ENCODE measurements around the gene PAX2. TPM values are rescaled to one million over a fixed set of nuclear protein-coding genes. Genes with fewer than 3 reads are reported as not detected.

Gene PAX2
- total RNA-seq, 4 donors from 2014 or later, result not detected

DNA sequence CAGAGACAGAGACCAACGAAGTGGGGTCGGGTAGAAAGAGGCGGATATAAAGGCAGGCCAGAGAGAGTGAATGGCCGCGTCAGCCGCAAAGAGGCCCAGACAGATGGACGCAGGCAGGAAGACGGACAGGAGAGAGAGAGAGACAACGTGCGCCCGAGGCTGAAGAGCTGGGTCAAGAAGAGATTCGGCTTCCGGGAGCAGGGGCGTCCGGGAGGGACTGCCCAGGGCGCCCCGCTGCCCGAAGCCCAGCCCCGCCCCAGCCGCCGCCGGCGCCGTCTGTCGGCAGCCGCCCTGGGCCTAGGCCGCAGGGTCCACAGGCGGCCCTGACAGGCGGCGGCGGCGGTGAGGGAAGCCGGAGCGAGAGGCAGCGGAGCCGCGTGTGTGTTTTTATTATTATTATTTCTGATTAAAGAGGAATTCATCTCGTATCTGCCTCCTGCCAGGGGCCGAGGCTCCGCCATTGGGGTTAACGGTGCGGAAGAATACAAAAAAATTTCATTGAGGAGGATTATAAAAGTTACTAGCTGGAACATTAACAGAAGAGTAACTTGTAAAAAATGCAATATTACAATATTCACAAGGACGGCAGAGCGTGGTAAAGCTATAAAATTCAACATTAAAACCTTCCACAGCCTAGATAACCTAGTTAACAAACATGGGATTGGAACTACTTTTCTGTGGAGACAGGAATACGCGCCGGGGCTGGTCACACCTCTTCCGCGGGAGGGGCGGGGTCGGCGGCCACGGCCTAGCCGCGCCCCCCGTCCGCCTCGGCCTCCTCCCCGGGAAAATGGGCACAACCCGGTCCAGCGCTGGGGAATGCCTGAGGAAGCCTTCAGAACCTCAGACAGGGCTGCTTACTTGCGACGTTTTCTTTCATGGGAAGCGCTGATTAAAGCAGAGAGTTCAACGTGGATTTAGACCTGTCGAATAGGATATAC is 29.7 kb upstream of the PAX2 start:
- H3K4me3 ChIP-seq, result peak overlapping the region in 1 of 2 donors; percentile 34
- 6 to 22% methylated on average over 23 to 32 of the region's 66 CpGs for WGBS, 2 donors (ENCODE audit: low coverage in 1 of 2)
- no peak for ATAC-seq

DNA sequence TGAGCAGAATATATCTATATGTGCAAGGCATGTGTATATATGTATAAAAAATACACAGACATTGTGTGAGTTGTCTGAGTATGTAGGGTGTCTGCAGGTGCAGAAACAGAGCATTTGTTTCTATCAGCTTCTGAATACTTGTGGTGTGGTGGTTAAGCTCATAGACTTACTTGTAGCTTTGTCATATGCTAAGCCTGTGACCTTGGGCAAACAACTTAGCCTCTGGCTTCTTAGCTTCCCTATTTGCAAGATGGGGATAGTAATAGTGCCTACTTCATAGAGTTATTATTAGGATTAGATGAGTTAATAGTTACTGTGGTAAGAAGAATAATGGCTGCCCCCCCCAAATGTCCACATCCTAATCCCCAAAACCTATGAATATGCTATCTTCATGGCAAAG is 28.2 kb upstream of the PAX2 start:
- no peak for TF ChIP-seq POLR2A (IDR thresholded peaks at IDR 0.05)
- peaks cover 0 to 19% (median 0%) of the 10 kb centered on the region in 3 donors for H3K4me1 ChIP-seq
- H3K36me3 ChIP-seq, result no peaks in the 10 kb centered on the region
- no peak overlapping the region for H3K27ac ChIP-seq
- H3K9me3 ChIP-seq, result no peaks in the 10 kb centered on the region
- no peak overlapping the region for H3K4me3 ChIP-seq
- peaks cover 100% of the 10 kb centered on the region for H3K27me3 ChIP-seq
- ATAC-seq, result no peak

More for the DNA sequence above, 29.7 kb upstream of the PAX2 start:
- Histone ChIP-seq H3K36me3 (no peaks in the 10 kb centered on the region), H3K27me3 (peaks cover 100% of the 10 kb centered on the region), H3K4me1 (peaks cover 0 to 19% (median 0%) of the 10 kb centered on the region in 3 donors), H3K27ac (no peak overlapping the region), H3K9me3 (no peaks in the 10 kb centered on the region)
- no peak for TF ChIP-seq POLR2AphosphoS5 (IDR thresholded peaks at IDR 0.05)
- no peak for TF ChIP-seq EP300 (IDR thresholded peaks at IDR 0.05)
- TF ChIP-seq POLR2A (IDR thresholded peaks at IDR 0.05), result no peak
- TF ChIP-seq, protein P1, sequence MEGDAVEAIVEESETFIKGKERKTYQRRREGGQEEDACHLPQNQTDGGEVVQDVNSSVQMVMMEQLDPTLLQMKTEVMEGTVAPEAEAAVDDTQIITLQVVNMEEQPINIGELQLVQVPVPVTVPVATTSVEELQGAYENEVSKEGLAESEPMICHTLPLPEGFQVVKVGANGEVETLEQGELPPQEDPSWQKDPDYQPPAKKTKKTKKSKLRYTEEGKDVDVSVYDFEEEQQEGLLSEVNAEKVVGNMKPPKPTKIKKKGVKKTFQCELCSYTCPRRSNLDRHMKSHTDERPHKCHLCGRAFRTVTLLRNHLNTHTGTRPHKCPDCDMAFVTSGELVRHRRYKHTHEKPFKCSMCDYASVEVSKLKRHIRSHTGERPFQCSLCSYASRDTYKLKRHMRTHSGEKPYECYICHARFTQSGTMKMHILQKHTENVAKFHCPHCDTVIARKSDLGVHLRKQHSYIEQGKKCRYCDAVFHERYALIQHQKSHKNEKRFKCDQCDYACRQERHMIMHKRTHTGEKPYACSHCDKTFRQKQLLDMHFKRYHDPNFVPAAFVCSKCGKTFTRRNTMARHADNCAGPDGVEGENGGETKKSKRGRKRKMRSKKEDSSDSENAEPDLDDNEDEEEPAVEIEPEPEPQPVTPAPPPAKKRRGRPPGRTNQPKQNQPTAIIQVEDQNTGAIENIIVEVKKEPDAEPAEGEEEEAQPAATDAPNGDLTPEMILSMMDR (IDR thresholded peaks at IDR 0.05), result no peak

DNA sequence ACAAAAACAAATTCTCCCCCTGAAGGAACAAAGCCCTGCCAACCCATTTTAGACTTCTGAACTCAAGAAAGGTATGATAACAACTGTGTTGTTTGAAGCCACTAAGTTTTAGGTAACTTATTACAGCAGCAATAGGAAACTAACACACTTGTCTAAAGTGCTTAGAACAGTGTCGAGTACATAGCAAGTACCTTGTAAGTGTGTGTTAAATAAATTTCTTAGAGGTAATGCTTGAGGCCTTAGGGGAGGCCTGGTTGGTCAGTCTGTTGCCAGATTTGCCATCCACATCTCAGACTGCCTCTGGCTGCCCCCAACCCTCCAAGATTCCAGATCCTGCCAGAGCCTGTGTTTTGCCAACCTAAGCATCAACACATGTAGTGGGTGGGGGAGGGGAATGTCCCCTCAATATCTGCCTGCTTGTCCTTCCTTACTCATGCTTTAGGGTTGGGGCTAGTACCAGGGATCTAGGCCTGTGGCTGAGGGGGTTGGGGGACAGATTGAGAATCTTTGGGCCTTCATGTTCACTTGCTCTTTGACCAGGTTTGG is 27.1 kb upstream of the PAX2 start:
- H3K36me3 ChIP-seq, result no peaks in the 10 kb centered on the region
- no peak overlapping the region for H3K27ac ChIP-seq
- no peak for TF ChIP-seq POLR2AphosphoS5 (IDR thresholded peaks at IDR 0.05)
- TF ChIP-seq POLR2A (IDR thresholded peaks at IDR 0.05), result no peak
- H3K9me3 ChIP-seq, result no peaks in the 10 kb centered on the region
- 50% methylated on average over 1 of the region's 1 CpG; no CpG with 5 or more reads in 1 of the 2 donors for WGBS, 2 donors (ENCODE audit: low coverage in 1 of 2)
- H3K4me3 ChIP-seq, result no peak overlapping the region
- H3K4me1 ChIP-seq, result peaks cover 0 to 16% (median 0%) of the 10 kb centered on the region in 3 donors
- peaks cover 100% of the 10 kb centered on the region for H3K27me3 ChIP-seq
- no peak for ATAC-seq

DNA sequence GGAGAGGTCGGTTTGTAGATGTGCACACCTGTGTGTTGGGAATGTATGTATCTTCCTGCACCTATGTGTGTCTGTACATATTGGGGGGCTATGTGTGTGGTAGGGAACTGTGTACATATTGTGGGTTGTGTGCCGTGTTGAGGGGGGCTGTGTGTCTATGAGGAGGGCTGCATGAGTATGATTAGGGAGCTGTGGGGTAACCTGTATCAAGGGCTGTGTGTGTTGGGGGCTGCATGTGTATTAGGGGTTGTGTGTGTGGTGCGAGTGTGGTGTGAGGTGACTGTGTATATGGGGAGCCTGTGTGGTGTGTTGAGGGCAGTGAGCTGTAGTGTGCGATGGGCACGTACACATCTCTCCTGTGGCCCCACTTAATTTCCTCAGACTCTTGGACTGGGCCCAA is 22.2 kb upstream of the PAX2 start:
- H3K4me3 ChIP-seq, result no peak overlapping the region
- peaks cover 0 to 12% (median 0%) of the 10 kb centered on the region in 3 donors for H3K4me1 ChIP-seq
- no peak for ATAC-seq
- peaks cover 100% of the 10 kb centered on the region for H3K27me3 ChIP-seq
- 80 to 90% methylated on average over 3 to 4 of the region's 5 CpGs for WGBS, 2 donors (ENCODE audit: low coverage in 1 of 2)
- no peaks in the 10 kb centered on the region for H3K36me3 ChIP-seq
- H3K9me3 ChIP-seq, result no peaks in the 10 kb centered on the region
- TF ChIP-seq EP300 (IDR thresholded peaks at IDR 0.05) (no peak), POLR2AphosphoS5 (IDR thresholded peaks at IDR 0.05) (no peak)
- TF ChIP-seq, protein P1 (IDR thresholded peaks at IDR 0.05), result no peak
- no peak overlapping the region for H3K27ac ChIP-seq

DNA sequence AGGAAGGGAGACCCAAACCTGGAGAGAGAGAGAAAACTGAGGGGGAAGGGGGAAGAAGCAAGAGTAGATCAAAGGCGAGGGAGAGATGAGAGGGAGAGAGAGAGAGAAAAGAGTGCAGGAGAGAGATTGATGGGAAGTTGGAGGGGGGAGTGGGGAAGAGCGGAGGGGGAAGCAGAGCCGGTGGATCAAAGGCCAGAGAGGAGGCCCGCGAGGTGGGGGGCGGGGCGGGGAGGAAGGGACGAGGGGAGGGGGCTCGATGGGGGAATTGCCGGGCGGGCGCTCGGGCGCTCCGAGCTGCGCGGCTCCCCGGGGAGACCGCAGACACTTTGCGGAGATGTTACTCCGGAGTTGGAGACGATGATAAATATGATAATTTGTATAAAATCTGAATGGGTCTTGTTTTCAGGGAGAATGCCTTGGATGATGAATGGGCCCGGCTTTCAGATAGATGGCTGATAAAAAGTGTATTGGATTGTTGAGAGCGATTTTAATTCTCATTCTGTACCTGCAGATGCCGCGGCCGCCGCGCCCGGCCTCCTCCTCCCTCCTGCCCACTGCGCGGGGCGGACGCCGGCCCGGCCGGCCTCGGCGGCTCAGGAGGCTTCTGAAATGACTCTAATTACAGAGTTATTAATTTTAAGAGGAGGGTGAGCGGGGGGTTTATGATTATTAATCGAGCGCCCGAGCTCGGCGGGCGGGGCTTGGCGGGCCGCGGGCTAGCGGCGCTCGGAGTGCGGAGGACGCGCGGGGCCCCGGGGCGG is 21.4 kb upstream of the PAX2 start:
- peak overlapping the region in 1 of 2 donors; percentile 12 for H3K4me3 ChIP-seq
- H3K27ac ChIP-seq, result no peak overlapping the region
- no peaks in the 10 kb centered on the region for H3K36me3 ChIP-seq
- no peak for ATAC-seq
- H3K4me1 ChIP-seq, result peaks cover 0 to 15% (median under 1%) of the 10 kb centered on the region in 3 donors
- peaks cover 100% of the 10 kb centered on the region for H3K27me3 ChIP-seq
- 1 to 3% methylated on average over 17 to 39 of the region's 58 CpGs for WGBS, 2 donors (ENCODE audit: low coverage in 1 of 2)
- TF ChIP-seq EP300 (IDR thresholded peaks at IDR 0.05) (no peak), POLR2AphosphoS5 (IDR thresholded peaks at IDR 0.05) (no peak), POLR2A (IDR thresholded peaks at IDR 0.05) (no peak)
- TF ChIP-seq, protein P1 (IDR thresholded peaks at IDR 0.05), result no peak
- H3K9me3 ChIP-seq, result no peaks in the 10 kb centered on the region
